Measurements from ENCODE around the gene C1orf159.

The C1orf159 gene

DNA sequence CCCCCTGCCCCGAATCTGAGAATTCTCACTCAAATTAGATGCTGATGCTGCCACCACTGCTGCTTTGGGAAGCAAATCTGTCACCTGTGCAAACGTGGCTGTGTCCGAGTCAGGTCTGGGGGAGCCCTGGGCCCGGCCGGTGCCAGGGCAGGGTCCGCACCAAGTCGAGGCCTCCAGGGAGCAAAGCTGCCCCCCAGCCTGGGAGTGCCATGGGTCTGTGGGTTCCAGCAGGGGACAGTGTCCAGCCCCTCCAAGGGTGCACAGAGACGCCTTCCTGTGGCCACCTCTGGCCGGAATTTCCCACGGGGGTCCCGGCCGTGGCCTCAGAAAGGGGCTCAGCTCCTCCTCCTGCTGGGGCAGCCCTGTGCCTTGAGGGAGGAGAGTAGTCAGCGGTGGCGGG is 30.1 kb upstream of the C1orf159 start:
- Histone ChIP-seq H3K4me3 (ENCODE audit: severe bottlenecking) (no peak overlapping the region), H3K36me3 (ENCODE audit: low read depth) (no peaks in the 10 kb centered on the region), H3K9me3 (ENCODE audit: severe bottlenecking) (no peaks in the 10 kb centered on the region), H3K27ac (ENCODE audit: poor library complexity, severe bottlenecking) (no peak overlapping the region), H3K4me1 (ENCODE audit: insufficient read depth, poor library complexity, severe bottlenecking) (peaks cover 4% of the 10 kb centered on the region), H3K27me3 (ENCODE audit: insufficient read depth, poor library complexity, severe bottlenecking) (no peaks in the 10 kb centered on the region)
- ATAC-seq (ENCODE audit: low read depth) (no peak), DNase-seq (ENCODE audit: low spot score) (no peak)
- TF ChIP-seq, protein P1, sequence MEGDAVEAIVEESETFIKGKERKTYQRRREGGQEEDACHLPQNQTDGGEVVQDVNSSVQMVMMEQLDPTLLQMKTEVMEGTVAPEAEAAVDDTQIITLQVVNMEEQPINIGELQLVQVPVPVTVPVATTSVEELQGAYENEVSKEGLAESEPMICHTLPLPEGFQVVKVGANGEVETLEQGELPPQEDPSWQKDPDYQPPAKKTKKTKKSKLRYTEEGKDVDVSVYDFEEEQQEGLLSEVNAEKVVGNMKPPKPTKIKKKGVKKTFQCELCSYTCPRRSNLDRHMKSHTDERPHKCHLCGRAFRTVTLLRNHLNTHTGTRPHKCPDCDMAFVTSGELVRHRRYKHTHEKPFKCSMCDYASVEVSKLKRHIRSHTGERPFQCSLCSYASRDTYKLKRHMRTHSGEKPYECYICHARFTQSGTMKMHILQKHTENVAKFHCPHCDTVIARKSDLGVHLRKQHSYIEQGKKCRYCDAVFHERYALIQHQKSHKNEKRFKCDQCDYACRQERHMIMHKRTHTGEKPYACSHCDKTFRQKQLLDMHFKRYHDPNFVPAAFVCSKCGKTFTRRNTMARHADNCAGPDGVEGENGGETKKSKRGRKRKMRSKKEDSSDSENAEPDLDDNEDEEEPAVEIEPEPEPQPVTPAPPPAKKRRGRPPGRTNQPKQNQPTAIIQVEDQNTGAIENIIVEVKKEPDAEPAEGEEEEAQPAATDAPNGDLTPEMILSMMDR (IDR thresholded peaks at IDR 0.05; ENCODE audit: poor library complexity, severe bottlenecking): no peak

DNA sequence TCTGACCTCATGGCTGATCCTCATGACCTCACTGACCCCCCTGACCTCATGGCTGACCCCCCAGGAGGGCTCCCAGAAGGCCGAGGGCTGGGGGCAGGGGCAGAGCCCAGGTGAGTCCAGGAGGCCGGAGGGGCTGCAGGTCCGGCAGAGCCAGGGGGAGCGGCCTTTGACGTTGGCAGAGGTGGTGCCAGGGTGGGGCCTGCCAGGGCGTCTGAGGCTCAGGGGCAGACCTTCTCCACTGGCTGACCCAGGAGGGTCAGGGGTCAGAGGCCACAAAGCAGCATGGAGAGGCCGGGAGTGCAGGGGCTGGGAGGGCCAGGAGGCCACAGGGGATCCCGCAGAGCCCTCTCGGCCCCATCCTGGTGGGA is 29.6 kb upstream of the C1orf159 start:
- Histone ChIP-seq H3K4me3 (ENCODE audit: severe bottlenecking) (no peak overlapping the region), H3K9me3 (ENCODE audit: severe bottlenecking) (no peaks in the 10 kb centered on the region), H3K27me3 (ENCODE audit: insufficient read depth, poor library complexity, severe bottlenecking) (no peaks in the 10 kb centered on the region), H3K4me1 (ENCODE audit: insufficient read depth, poor library complexity, severe bottlenecking) (peaks cover 4% of the 10 kb centered on the region), H3K36me3 (ENCODE audit: low read depth) (no peaks in the 10 kb centered on the region), H3K27ac (ENCODE audit: poor library complexity, severe bottlenecking) (no peak overlapping the region)
- no peak for DNase-seq (ENCODE audit: low spot score)
- ATAC-seq (ENCODE audit: low read depth): no peak
- TF ChIP-seq, protein P1 (IDR thresholded peaks at IDR 0.05; ENCODE audit: poor library complexity, severe bottlenecking): no peak

DNA sequence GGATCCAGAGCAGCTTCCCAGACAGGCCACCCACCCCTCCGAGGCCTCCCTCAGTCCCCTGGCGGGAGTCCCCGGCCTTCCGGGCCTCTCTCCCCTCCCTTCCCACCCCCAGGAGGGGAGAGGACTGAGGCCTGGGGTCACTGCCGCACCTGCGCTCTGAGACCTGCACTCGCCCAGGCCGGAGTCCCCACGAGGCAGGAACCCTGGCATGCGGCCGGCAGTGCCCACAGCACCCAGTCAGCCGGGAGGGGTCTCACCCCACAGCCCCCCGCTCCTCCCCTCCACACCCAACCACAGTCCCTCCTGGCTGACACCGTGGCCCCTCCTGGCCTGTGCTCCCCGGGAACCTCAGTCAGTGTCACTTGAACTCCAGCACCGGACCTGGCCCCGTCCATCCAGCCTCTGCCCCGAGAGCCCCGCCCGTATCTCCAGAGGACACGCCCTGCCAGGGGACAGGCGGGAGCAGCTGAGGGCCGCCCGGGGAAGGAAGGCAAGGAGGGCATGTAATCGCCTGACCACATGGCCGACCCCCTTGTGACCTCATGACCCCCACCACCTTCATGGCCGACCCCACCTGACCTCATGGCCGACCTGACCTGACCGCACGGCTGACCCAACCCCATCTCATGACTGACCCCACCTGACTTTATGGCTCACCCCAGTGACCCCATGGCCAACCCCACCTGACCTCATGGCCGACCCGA is 29.1 kb upstream of the C1orf159 start:
- DNase-seq (ENCODE audit: low spot score): no peak
- Histone ChIP-seq H3K27ac (ENCODE audit: poor library complexity, severe bottlenecking) (no peak overlapping the region), H3K9me3 (ENCODE audit: severe bottlenecking) (no peaks in the 10 kb centered on the region), H3K27me3 (ENCODE audit: insufficient read depth, poor library complexity, severe bottlenecking) (no peaks in the 10 kb centered on the region), H3K36me3 (ENCODE audit: low read depth) (no peaks in the 10 kb centered on the region), H3K4me1 (ENCODE audit: insufficient read depth, poor library complexity, severe bottlenecking) (peaks cover 4% of the 10 kb centered on the region), H3K4me3 (ENCODE audit: severe bottlenecking) (no peak overlapping the region)
- TF ChIP-seq, protein P1 (IDR thresholded peaks at IDR 0.05; ENCODE audit: poor library complexity, severe bottlenecking): no peak
- ATAC-seq (ENCODE audit: low read depth): no peak; the same call in 2 of the 3 replicates

DNA sequence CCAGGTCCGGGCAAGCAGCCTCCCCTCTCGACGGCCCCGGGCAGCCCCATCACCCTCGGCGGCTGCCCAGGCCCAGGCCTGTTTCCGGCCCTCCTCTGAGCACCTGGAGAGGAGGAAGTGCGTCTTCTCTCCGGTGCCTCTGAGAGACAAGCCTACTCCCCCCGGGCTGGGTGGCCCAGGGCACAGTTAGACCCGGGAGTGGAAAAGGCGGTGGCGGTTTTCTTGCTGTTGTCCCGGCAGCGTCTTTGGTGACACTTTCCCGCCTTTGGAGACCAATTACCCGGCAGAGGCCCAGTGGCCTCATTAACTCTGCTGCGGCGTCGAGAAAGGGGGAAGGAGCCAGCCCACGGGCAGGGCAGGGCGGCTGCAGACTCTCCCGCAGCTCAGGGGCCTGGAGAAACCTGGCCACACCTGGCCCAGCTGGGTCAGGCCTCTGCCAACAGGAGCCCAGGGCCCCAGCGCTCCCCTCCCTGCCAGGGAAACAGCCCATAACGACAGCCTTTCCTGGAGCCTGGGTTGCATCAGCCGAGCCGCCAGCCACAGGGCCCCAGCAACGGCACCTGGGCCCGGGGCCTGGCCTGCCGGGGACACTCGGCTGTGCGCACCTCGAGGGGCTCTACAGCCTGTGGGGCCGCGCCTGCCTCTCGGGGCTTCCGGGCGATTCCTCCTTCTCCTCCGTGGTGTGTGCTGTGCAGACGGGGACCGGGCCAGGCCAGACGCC is 28.4 kb upstream of the C1orf159 start:
- Histone ChIP-seq H3K9me3 (ENCODE audit: severe bottlenecking) (no peaks in the 10 kb centered on the region), H3K4me3 (ENCODE audit: severe bottlenecking) (no peak overlapping the region), H3K4me1 (ENCODE audit: insufficient read depth, poor library complexity, severe bottlenecking) (peaks cover 4% of the 10 kb centered on the region), H3K27me3 (ENCODE audit: insufficient read depth, poor library complexity, severe bottlenecking) (no peaks in the 10 kb centered on the region), H3K36me3 (ENCODE audit: low read depth) (no peaks in the 10 kb centered on the region), H3K27ac (ENCODE audit: poor library complexity, severe bottlenecking) (no peak overlapping the region)
- DNase-seq (ENCODE audit: low spot score) (no peak), ATAC-seq (ENCODE audit: low read depth) (peak; percentile 58)
- TF ChIP-seq, protein P1 (IDR thresholded peaks at IDR 0.05; ENCODE audit: poor library complexity, severe bottlenecking): no peak

DNA sequence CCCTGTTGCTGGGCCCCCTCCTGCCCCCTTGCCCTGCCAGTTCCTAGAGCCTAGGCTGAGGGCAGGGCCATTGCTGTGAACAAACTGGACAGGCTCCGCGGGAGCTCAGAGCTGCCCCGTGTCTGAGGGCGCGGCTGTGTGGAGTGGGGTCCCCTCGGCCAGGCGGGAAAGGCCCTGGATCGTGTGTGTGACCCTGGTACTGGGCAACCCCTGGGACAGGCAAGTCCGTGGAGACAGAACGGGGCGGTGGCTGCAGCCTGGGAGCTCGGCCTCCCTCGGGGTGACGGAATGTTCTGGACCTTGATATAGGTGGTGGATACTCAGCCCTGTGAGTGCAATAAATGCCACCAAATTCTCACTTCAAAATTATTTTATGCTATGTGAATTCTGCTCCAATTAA is 27.7 kb upstream of the C1orf159 start:
- H3K36me3 ChIP-seq (ENCODE audit: low read depth): no peaks in the 10 kb centered on the region
- H3K27ac ChIP-seq (ENCODE audit: poor library complexity, severe bottlenecking): no peak overlapping the region
- TF ChIP-seq, protein P1 (IDR thresholded peaks at IDR 0.05; ENCODE audit: poor library complexity, severe bottlenecking): no peak
- DNase-seq (ENCODE audit: low spot score) (no peak), ATAC-seq (ENCODE audit: low read depth) (no peak)
- no peaks in the 10 kb centered on the region for H3K27me3 ChIP-seq (ENCODE audit: insufficient read depth, poor library complexity, severe bottlenecking)
- peaks cover 4% of the 10 kb centered on the region for H3K4me1 ChIP-seq (ENCODE audit: insufficient read depth, poor library complexity, severe bottlenecking)
- H3K9me3 ChIP-seq (ENCODE audit: severe bottlenecking): no peaks in the 10 kb centered on the region
- no peak overlapping the region for H3K4me3 ChIP-seq (ENCODE audit: severe bottlenecking)
